NCI-H774 (cell line): ENCODE measurements around the gene INO80D.
A peak's percentile ranks its signal among the peaks of the same experiment; 100 is the strongest.
"Not testable (repeated sequence)": the region's sequence is repeated elsewhere in the genome, so short reads cannot be mapped to it uniquely, and the experiment has no call there.

Source experiments
- DNase-seq: peaks from one replicate; lab custom pipeline; 2025; lab: John Stamatoyannopoulos, UW

INO80D gene

GRCh38 chr2:206085742-206086445, at the start of gene INO80D:
TSS of gene INO80D (minus strand) at chr2:206086174. CDS start at chr2:206063016, 23,158 bp downstream.
- DNase-seq = peak; percentile 70

DNA sequence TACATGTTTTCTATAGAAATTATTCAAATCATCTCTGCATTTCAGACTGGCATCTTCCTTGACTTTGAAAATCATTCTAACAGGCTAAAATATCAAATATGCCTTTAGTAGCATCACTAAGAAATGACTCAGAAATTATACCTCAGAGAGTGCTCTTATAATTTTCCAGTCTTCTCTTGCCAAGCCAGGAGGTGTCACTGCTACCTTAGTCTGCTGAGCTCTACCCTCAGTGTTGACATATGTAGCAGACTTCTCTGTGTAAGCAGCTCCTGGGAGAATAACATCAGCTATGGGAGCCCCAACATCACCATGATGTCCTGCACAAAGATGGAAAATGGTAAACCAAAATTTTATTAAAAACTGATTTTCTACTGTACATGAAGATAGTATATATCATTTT, 41.7 kb upstream of the INO80D start:
- DNase-seq = no peak

DNA sequence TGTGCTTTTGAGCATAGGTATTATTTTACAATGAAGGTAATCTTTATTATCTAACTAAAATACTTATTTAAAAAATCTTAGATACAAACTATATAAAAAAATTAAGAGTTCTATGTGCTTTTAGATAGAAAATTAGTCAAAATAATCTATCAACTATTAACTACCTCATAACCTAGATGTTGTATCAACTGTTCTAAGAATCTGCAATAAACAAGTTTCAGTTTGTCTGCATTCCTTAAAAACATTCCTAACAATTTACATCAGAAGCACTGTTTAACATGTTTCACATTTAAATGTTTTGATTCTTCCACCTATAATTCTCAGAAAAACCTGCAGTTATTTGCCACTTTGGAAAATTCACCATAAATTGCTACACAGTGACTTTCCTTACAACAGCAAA, 39.9 kb upstream of the INO80D start:
- no peak for DNase-seq

GRCh38 chr2:206122569-206122968, 36.6 kb upstream of the INO80D start:
- not testable (repeated sequence) for DNase-seq

- DNase-seq = no peak
These were observed 30.3 kb upstream of the INO80D start for GRCh38 chr2:206116278-206116677.

DNA sequence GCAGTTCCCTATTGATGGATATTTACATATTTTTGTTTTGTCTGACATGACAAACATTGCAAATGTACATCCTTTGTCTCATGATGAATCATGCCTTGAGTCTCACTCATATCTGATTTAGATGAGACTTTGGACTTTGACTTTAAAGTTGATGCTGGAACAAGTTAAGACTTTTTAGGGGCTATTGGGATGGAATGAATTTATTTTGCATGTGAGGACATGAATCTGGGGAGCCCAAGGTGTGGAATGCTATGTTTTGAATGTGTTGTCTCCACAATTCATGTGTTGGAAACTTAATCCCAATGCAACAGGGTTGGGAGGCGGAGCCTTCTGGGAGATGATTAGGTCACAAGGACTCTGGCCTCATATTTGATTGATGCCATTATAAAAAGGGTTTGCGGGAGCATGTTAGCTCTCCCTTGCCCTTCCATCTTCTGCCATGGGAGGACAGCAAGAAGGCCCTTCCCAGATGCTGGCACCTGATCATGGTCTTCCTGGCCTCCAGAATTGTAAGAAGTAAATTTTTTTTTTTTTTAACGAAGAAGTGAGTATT, 29.1 kb upstream of the INO80D start:
- DNase-seq = no peak

DNA sequence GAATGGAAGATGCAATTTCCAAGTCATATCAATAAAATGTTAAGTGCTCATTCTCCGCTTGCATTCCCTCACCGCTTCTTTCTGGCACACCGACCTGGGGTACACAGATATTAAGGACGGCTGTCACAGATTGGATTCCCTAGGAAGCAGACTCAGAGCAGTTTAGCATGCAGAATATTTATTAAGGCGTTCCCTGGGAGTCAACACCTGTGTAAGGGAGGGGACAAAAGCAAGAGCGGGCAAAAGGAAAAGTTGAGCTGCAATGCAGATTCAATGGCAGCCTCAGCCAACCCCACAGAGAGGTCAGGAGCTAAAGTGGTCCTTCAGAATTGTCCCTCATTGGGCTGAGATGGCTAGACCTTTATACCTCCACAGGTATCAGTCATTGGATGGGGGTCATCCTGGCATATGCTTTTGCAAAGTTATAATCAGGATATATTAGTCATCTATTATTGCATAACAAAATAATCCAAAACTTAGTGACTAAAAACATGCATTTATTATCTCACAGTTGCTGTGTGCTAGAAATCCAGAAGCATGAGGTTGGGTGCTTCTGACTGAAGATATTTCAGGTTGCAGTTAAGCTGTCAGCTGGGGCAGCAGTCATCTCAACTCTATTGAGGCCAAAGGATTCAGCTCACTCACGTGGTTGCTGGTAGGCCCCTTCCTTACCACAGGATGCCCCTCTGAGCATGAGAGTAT, 27.0 kb upstream of the INO80D start:
- no peak for DNase-seq

GRCh38 chr2:206112108-206112507, 26.1 kb upstream of the INO80D start:
- no peak for DNase-seq

GRCh38 chr2:206108713-206109112, 22.7 kb upstream of the INO80D start:
- DNase-seq = no peak

DNA sequence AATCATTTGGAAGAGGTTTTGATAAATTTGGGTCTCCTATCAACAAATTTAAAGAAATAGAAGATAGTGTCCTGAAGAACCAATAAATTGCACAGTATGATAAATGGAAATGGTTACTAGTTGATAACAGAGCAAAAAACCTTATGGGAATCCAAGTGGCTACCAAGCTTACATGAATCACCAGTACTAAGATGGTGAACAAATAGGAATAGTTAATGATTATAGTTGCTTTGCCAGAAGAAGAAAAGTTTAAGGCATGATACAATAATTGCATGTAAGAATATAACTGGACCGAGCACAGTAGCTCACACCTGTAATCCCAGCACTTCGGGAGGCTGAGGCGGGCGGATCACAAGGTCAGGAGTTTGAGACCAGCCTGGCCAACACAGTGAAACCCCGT, 19.6 kb upstream of the INO80D start:
- DNase-seq = no peak

DNA sequence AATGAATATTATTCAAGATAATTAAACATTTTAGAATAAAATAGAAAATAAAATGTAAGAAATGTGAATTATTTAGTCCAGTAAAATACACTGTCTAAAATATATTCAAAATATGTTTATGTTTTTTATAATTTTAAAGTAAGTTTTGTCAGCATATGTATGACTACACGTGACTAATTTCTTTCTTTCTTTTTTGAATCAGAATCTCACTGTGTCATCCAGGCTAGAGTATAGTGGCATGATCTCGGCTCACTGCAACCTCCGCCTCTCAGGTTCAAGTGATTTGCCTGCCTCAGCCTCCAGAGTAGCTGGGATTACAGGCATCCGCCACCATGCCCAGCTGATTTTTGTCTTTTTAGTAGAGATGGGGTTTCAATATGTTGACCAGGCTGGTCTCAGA, 19.1 kb upstream of the INO80D start:
- DNase-seq = no peak

DNA sequence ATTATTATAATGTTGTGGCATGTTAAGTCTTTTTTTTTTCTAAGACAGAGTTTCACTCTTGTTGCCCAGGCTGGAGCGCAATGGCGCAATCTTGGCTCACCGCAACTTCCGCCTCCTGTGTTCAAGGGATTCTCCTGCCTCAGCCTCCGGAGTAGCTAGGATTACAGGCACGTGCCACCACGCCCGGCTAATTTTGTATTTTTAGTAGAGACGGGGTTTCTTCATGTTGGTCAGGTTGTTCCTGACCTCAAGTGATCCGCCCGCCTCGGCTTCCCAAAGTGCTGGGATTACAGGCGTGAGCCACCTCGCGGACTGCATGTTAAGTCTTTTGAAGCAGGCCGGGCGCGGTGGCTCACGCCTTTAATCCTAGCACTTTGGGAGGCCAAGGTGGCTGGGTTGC, 12.9 kb upstream of the INO80D start:
- not testable (repeated sequence) for DNase-seq

- no peak for DNase-seq
These were observed 12.5 kb upstream of the INO80D start for GRCh38 chr2:206098471-206098870.

- no peak for DNase-seq
These were observed 10.9 kb upstream of the INO80D start for GRCh38 chr2:206096876-206097275.

DNA sequence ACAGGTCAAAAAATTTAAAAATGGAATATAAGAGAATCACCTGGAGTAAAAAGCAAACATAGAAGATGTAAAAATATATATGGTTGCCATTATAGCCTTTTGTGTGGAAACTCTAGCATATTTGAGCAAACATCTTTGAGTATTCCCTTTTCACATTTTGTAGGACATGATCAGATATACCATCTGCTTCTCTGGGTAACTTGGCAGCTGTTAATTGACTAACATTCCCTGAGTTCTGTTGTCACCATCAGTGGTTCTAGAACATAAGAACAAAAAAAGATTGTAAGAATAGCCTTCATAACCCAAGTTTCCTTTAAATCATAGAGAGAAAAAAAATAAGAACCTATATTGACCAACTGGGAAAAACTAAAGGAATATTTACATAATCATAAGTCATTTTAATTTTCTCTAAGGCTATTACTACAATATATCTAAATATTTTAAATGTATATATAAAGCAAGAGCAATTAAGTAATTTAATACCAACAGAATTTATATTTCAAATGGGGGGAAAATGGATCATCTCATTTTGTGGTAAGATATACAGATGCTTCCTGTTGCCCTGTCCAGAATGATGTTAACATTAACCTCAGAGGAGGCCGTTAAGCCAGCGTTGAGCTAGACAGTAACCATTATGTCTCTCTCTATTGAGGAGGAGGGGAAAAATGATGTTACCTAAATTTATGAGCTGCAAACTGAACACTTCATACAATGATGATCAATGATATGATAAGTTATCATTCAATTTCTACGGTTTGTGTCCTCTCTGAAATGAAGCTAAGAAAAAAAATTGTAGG, 9.8 kb upstream of the INO80D start:
- no peak for DNase-seq

GRCh38 chr2:206092297-206092696, 6.3 kb upstream of the INO80D start:
- DNase-seq = no peak

GRCh38 chr2:206088248-206088647, 2.3 kb upstream of the INO80D start:
- no peak for DNase-seq

GRCh38 chr2:206086716-206087350, 859 bp upstream of the INO80D start:
- DNase-seq = no peak

GRCh38 chr2:206084870-206085741, 868 bp downstream of the INO80D start:
- no peak for DNase-seq

DNA sequence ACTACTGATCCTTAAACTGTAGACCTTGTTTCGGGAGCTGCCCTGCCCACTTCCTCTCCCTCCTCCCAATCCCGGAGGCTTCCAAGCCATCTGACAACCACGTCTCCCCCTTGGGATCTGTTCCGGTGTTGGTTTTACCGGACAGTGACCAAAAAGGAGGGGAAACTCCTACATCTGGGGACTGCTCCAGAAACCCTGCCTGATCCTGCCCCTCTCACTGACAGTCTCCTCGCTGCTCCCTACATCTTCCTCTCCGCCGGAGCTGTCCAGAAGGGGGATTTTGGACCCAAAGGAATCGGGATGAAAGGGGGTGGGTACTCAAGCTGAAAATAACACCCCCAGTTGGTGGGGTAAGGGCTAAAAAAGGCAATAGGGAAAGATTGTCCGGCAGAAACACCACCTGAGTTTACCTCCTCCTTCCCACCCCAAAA, 1.5 kb downstream of the INO80D start:
- DNase-seq = peak; percentile 18
